HepG2 (cell line): ENCODE data around the gene NPAS2. TPM values are rescaled to one million over a fixed set of nuclear protein-coding genes. Genes with fewer than 3 reads are reported as not detected.
A peak's percentile ranks its signal among the peaks of the same experiment; 100 is the strongest.

Source experiments
- FOXK1 ChIP-seq: sonication (generic); formaldehyde crosslinking; IDR thresholded peaks from 2 replicates; pipeline ENCODE4 v1.4.0; 2020; ENCODE audit warnings: low read depth, missing genetic modification reagents, borderline replicate concordance
- KDM6A ChIP-seq: IDR thresholded peaks from 2 replicates; pipeline ENCODE4 v1.6.1; 2016; ENCODE audit warnings: low read depth
- RFXAP ChIP-seq: sonication (generic); formaldehyde crosslinking; IDR thresholded peaks from 2 replicates; pipeline ENCODE4 v1.4.0; 2020; ENCODE audit warnings: missing genetic modification reagents, borderline replicate concordance
- SMARCC2 ChIP-seq: fragments of 450-650 bp; IDR thresholded peaks from 2 replicates; pipeline ENCODE4 v1.6.1; 2017; ENCODE audit warnings: antibody characterized with exemption, mild to moderate bottlenecking
- SOX6 ChIP-seq, 2 experiments: fragments of 450-650 bp in 1 of 2; sonication (generic) in 1 of 2; formaldehyde crosslinking in 1 of 2; IDR thresholded peaks; 2 replicates each; pipeline versions ENCODE4 v1.4.0 to v1.6.1; 2017 to 2020; ENCODE audit warnings: antibody characterized with exemption in 1 of 2, mild to moderate bottlenecking in 1 of 2, missing genetic modification reagents in 1 of 2
- TAF1 ChIP-seq: sonication (generic); formaldehyde crosslinking; IDR thresholded peaks from 2 replicates; pipeline ENCODE4 v1.4.0; 2020; ENCODE audit warnings: missing genetic modification reagents
- ZFAT ChIP-seq: sonication (generic); formaldehyde crosslinking; conservative IDR thresholded peaks from 2 replicates; pipeline ENCODE4 v1.8.1; 2023; ENCODE audit warnings: missing genetic modification reagents, inconsistent platforms
- ZNF547 ChIP-seq: sonication (generic); formaldehyde crosslinking; IDR thresholded peaks from 2 replicates; pipeline ENCODE4 v1.5.1; 2020; ENCODE audit warnings: mild to moderate bottlenecking, missing genetic modification reagents
- ZNF703 ChIP-seq: sonication (generic); formaldehyde crosslinking; IDR thresholded peaks from 2 replicates; pipeline ENCODE4 v1.5.1; 2020; ENCODE audit warnings: missing genetic modification reagents, mild to moderate bottlenecking, moderate library complexity, borderline replicate concordance
- polyA plus RNA-seq, 8 experiments: library from polyadenylated mRNA; depleted of rRNA in 3 of 8; stranded (reverse) in 7 of 8; unstranded in 1 of 8; fragments of >200 nt; fragmentation: Illumina TruSeq in 4 of 8; extraction: Trizol in 4 of 8; gene quantifications; 2 replicates each; pipeline versions ENCODE4 v1.2.1 to v1.2.3, GENCODE V29; 2011 to 2016; ENCODE audit warnings: low read depth in 4 of 8, missing spikeins in 1 of 8, mixed read lengths in 1 of 8; ENCODE audit not compliant: insufficient read depth in 1 of 8
- total RNA-seq, 5 experiments: library from RNA; depleted of rRNA; stranded (reverse); fragments of >200 nt; fragmentation: Illumina TruSeq; extraction: Trizol; gene quantifications; 2 replicates each; pipeline ENCODE4 v1.2.3, GENCODE V29; 2016; ENCODE audit warnings: low read depth in 1 of 5
- TF ChIP-seq, protein P1 (sequence below), 2 experiments: sonication (generic) in 1 of 2; formaldehyde crosslinking in 1 of 2; IDR thresholded peaks; 2 replicates each; pipeline versions ENCODE4 v1.4.0 to v1.6.1; 2018 to 2020; ENCODE audit warnings: missing genetic modification reagents in 2 of 2, borderline replicate concordance in 1 of 2, low read depth in 1 of 2, mild to moderate bottlenecking in 1 of 2, missing biosample characterization in 1 of 2
- TF ChIP-seq, protein P2 (sequence below): sonication (generic); formaldehyde crosslinking; IDR thresholded peaks from 2 replicates; pipeline ENCODE4 v1.4.0; 2020; ENCODE audit warnings: mild to moderate bottlenecking, missing genetic modification reagents
- TF ChIP-seq, protein P3 (sequence below): sonication (generic); formaldehyde crosslinking; IDR thresholded peaks from 2 replicates; pipeline ENCODE4 v1.4.0; 2020; ENCODE audit warnings: missing genetic modification reagents, borderline replicate concordance
- TF ChIP-seq, protein P4 (sequence below): sonication (generic); formaldehyde crosslinking; IDR thresholded peaks from 2 replicates; pipeline ENCODE4 v1.4.0; 2020; ENCODE audit warnings: missing genetic modification reagents

NPAS2 gene
- total and polyA plus RNA-seq, 2 of the 13 experiments (the other 11 are each of a cell fraction or from before 2014, with no cell fraction given): 14.8 to 37.5 TPM

DNA sequence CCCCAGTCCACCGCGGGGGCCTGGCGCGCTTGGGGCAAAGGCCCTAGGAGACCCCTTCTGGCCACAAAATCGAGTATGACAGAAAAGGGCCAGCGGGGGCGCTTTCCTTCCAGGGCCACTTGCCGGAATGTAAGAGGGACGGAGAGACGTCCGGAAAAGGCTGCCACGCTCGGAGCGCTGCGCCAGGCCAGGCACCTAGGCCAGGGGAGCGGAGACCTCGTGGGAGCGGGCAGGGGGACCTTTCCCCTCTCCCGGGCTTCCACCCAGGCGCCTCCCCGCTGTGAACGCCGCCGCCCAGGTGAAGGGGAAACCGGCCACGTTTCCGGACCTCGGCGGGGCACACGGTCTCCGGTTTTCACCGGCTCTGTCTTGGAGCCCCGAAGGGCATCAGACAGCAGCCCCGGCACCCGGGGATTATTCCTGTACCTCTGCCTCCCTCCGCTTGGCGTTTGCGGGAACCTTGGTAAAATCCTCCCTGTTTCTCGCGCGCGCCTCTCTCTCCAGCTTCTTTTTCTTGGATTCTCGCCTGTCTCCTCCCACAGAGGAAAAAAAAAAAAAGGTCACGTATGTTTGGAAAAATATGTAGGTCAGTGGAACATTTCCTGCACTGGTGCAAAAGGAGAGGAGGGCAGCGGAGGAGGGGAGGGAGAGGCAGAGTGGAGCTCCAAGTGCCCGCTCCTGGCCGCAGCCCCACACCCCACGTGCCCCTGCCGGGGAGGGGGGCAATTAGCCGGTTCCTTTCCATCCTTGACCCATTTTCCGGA, 1.2 kb upstream of the NPAS2 start (continued):
- TF ChIP-seq, protein P1, sequence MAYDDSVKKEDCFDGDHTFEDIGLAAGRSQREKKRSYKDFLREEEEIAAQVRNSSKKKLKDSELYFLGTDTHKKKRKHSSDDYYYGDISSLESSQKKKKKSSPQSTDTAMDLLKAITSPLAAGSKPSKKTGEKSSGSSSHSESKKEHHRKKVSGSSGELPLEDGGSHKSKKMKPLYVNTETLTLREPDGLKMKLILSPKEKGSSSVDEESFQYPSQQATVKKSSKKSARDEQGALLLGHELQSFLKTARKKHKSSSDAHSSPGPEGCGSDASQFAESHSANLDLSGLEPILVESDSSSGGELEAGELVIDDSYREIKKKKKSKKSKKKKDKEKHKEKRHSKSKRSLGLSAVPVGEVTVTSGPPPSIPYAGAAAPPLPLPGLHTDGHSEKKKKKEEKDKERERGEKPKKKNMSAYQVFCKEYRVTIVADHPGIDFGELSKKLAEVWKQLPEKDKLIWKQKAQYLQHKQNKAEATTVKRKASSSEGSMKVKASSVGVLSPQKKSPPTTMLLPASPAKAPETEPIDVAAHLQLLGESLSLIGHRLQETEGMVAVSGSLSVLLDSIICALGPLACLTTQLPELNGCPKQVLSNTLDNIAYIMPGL (CRISPR knock-in tag; IDR thresholded peaks at IDR 0.05; ENCODE audit: borderline replicate concordance in 1 of 2, low read depth in 1 of 2): peak; percentile 93 to 96
- no peak; the same call in 1 of the 2 replicates for TF ChIP-seq FOXK1
- TF ChIP-seq, protein P2, sequence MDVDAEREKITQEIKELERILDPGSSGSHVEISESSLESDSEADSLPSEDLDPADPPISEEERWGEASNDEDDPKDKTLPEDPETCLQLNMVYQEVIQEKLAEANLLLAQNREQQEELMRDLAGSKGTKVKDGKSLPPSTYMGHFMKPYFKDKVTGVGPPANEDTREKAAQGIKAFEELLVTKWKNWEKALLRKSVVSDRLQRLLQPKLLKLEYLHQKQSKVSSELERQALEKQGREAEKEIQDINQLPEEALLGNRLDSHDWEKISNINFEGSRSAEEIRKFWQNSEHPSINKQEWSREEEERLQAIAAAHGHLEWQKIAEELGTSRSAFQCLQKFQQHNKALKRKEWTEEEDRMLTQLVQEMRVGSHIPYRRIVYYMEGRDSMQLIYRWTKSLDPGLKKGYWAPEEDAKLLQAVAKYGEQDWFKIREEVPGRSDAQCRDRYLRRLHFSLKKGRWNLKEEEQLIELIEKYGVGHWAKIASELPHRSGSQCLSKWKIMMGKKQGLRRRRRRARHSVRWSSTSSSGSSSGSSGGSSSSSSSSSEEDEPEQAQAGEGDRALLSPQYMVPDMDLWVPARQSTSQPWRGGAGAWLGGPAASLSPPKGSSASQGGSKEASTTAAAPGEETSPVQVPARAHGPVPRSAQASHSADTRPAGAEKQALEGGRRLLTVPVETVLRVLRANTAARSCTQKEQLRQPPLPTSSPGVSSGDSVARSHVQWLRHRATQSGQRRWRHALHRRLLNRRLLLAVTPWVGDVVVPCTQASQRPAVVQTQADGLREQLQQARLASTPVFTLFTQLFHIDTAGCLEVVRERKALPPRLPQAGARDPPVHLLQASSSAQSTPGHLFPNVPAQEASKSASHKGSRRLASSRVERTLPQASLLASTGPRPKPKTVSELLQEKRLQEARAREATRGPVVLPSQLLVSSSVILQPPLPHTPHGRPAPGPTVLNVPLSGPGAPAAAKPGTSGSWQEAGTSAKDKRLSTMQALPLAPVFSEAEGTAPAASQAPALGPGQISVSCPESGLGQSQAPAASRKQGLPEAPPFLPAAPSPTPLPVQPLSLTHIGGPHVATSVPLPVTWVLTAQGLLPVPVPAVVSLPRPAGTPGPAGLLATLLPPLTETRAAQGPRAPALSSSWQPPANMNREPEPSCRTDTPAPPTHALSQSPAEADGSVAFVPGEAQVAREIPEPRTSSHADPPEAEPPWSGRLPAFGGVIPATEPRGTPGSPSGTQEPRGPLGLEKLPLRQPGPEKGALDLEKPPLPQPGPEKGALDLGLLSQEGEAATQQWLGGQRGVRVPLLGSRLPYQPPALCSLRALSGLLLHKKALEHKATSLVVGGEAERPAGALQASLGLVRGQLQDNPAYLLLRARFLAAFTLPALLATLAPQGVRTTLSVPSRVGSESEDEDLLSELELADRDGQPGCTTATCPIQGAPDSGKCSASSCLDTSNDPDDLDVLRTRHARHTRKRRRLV (CRISPR knock-in tag): 0 out of 2 replicates have a peak, but pooled peaks have one; percentile 56
- no peak for TF ChIP-seq KDM6A (CRISPR knock-in tag)
- TF ChIP-seq RFXAP (CRISPR knock-in tag): no peak; the same call in 1 of the 2 replicates
- TF ChIP-seq TAF1 (CRISPR knock-in tag): peak; percentile 63
- TF ChIP-seq, protein P3, sequence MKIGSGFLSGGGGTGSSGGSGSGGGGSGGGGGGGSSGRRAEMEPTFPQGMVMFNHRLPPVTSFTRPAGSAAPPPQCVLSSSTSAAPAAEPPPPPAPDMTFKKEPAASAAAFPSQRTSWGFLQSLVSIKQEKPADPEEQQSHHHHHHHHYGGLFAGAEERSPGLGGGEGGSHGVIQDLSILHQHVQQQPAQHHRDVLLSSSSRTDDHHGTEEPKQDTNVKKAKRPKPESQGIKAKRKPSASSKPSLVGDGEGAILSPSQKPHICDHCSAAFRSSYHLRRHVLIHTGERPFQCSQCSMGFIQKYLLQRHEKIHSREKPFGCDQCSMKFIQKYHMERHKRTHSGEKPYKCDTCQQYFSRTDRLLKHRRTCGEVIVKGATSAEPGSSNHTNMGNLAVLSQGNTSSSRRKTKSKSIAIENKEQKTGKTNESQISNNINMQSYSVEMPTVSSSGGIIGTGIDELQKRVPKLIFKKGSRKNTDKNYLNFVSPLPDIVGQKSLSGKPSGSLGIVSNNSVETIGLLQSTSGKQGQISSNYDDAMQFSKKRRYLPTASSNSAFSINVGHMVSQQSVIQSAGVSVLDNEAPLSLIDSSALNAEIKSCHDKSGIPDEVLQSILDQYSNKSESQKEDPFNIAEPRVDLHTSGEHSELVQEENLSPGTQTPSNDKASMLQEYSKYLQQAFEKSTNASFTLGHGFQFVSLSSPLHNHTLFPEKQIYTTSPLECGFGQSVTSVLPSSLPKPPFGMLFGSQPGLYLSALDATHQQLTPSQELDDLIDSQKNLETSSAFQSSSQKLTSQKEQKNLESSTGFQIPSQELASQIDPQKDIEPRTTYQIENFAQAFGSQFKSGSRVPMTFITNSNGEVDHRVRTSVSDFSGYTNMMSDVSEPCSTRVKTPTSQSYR (CRISPR knock-in tag): no peak; the same call in 1 of the 2 replicates
- TF ChIP-seq ZNF703 (CRISPR knock-in tag): peak; percentile 46; the same call in 1 of the 2 replicates
- TF ChIP-seq ZFAT (CRISPR knock-in tag): 0 out of 2 replicates have a peak, but pooled peaks have one; percentile 76
- peak; percentile 82 for TF ChIP-seq ZNF547
- TF ChIP-seq SOX6 (IDR thresholded peaks at IDR 0.05): no peak
- TF ChIP-seq SOX6 (CRISPR knock-in tag; IDR thresholded peaks at IDR 0.05): peak; percentile 67
- TF ChIP-seq, protein P4, sequence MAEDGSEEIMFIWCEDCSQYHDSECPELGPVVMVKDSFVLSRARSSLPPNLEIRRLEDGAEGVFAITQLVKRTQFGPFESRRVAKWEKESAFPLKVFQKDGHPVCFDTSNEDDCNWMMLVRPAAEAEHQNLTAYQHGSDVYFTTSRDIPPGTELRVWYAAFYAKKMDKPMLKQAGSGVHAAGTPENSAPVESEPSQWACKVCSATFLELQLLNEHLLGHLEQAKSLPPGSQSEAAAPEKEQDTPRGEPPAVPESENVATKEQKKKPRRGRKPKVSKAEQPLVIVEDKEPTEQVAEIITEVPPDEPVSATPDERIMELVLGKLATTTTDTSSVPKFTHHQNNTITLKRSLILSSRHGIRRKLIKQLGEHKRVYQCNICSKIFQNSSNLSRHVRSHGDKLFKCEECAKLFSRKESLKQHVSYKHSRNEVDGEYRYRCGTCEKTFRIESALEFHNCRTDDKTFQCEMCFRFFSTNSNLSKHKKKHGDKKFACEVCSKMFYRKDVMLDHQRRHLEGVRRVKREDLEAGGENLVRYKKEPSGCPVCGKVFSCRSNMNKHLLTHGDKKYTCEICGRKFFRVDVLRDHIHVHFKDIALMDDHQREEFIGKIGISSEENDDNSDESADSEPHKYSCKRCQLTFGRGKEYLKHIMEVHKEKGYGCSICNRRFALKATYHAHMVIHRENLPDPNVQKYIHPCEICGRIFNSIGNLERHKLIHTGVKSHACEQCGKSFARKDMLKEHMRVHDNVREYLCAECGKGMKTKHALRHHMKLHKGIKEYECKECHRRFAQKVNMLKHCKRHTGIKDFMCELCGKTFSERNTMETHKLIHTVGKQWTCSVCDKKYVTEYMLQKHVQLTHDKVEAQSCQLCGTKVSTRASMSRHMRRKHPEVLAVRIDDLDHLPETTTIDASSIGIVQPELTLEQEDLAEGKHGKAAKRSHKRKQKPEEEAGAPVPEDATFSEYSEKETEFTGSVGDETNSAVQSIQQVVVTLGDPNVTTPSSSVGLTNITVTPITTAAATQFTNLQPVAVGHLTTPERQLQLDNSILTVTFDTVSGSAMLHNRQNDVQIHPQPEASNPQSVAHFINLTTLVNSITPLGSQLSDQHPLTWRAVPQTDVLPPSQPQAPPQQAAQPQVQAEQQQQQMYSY: peak; percentile 75; the same call in 1 of the 2 replicates
- TF ChIP-seq SMARCC2: no peak
